NOMO-1 treated with DMSO at 0.1 percent for 48 hours (cell line): ENCODE measurements around the gene OR10A6.

Experiments used
- DNase-seq: peaks from one replicate; lab custom pipeline; 2025; ENCODE audit not compliant: unreplicated experiment; lab: John Stamatoyannopoulos, UW

Gene OR10A6

GRCh38 chr11:7910286-7910788 is 20.7 kb downstream of the OR10A6 start:
- no peak for DNase-seq

GRCh38 chr11:7909585-7910285 is 21.3 kb downstream of the OR10A6 start:
- DNase-seq: no peak

GRCh38 chr11:7907121-7907520 is 23.9 kb downstream of the OR10A6 start:
- no peak for DNase-seq

- DNase-seq: no peak
Observed at GRCh38 chr11:7906481-7906880, 24.6 kb downstream of the OR10A6 start.

- no peak for DNase-seq
Observed at GRCh38 chr11:7905961-7906429, 25.1 kb downstream of the OR10A6 start.

GRCh38 chr11:7905549-7905948 is 25.5 kb downstream of the OR10A6 start:
- DNase-seq: no peak

- no peak for DNase-seq
Observed at GRCh38 chr11:7904917-7905316, 26.2 kb downstream of the OR10A6 start.

GRCh38 chr11:7903940-7904339 is 27.1 kb downstream of the OR10A6 start:
- DNase-seq: no peak

- no peak for DNase-seq
Observed at GRCh38 chr11:7901319-7901854, 29.7 kb downstream of the OR10A6 start.

GRCh38 chr11:7900686-7901085 is 30.4 kb downstream of the OR10A6 start:
- no peak for DNase-seq

GRCh38 chr11:7899418-7899817 is 31.6 kb downstream of the OR10A6 start:
- DNase-seq: no peak

GRCh38 chr11:7898666-7899283 is 32.3 kb downstream of the OR10A6 start:
- DNase-seq: no peak

GRCh38 chr11:7896009-7896785 is 34.9 kb downstream of the OR10A6 start:
- no peak for DNase-seq

GRCh38 chr11:7894251-7894650 is 36.8 kb downstream of the OR10A6 start:
- DNase-seq: no peak

GRCh38 chr11:7893796-7894195 is 37.3 kb downstream of the OR10A6 start:
- DNase-seq: no peak

GRCh38 chr11:7892840-7893254 is 38.2 kb downstream of the OR10A6 start:
- DNase-seq: peak; percentile 66

GRCh38 chr11:7892059-7892699 is 38.9 kb downstream of the OR10A6 start:
- DNase-seq: peak; percentile 82

- peak; percentile 32 for DNase-seq
Observed at GRCh38 chr11:7890417-7891172, 40.5 kb downstream of the OR10A6 start.

GRCh38 chr11:7889985-7890384 is 41.1 kb downstream of the OR10A6 start:
- no peak for DNase-seq

GRCh38 chr11:7882860-7883259 is 48.2 kb downstream of the OR10A6 start:
- no peak for DNase-seq
